HepG2 (cell line): Measurements from ENCODE around the gene LUC7L2. TPM values are rescaled to one million over a fixed set of nuclear protein-coding genes. Genes with fewer than 3 reads are reported as not detected.

Experiments
- ATRX ChIP-seq: sonication (generic); formaldehyde crosslinking; IDR thresholded peaks from 2 replicates; pipeline ENCODE4 v1.4.0; 2020; ENCODE audit warnings: missing genetic modification reagents, borderline replicate concordance
- DR1 ChIP-seq: sonication (generic); formaldehyde crosslinking; IDR thresholded peaks from 2 replicates; pipeline ENCODE4 v1.8.0; 2021; ENCODE audit warnings: mild to moderate bottlenecking, missing genetic modification reagents, inconsistent platforms
- FUBP1 ChIP-seq: sonication (generic); formaldehyde crosslinking; IDR thresholded peaks from 2 replicates; pipeline ENCODE4 v1.5.1; 2020; ENCODE audit warnings: missing genetic modification reagents, mild to moderate bottlenecking, borderline replicate concordance
- HOXA9 ChIP-seq: sonication (generic); formaldehyde crosslinking; IDR thresholded peaks from 2 replicates; pipeline ENCODE4 v1.8.1; 2022; ENCODE audit warnings: missing genetic modification reagents, mild to moderate bottlenecking, moderate library complexity, borderline replicate concordance
- MTA3 ChIP-seq: sonication (generic); formaldehyde crosslinking; IDR thresholded peaks from 2 replicates; pipeline ENCODE4 v1.4.0; 2020; ENCODE audit warnings: missing genetic modification reagents
- NCOA2 ChIP-seq: sonication (generic); formaldehyde crosslinking; IDR thresholded peaks from 2 replicates; pipeline ENCODE4 v1.8.0; 2022; ENCODE audit warnings: inconsistent platforms
- PITX1 ChIP-seq: sonication (generic); formaldehyde crosslinking; IDR thresholded peaks from 2 replicates; pipeline ENCODE4 v1.5.1; 2020; ENCODE audit warnings: mild to moderate bottlenecking, missing genetic modification reagents
- POLR2A ChIP-seq, 2 experiments: IDR thresholded peaks; 2 replicates each; pipeline ENCODE4 v1.6.1; 2011; ENCODE audit warnings: low read depth in 2 of 2, low read length in 2 of 2, mild to moderate bottlenecking in 1 of 2, moderate library complexity in 1 of 2; ENCODE audit not compliant: insufficient read depth in 1 of 2
- SAFB2 ChIP-seq: sonication (generic); formaldehyde crosslinking; IDR thresholded peaks from 2 replicates; pipeline ENCODE4 v1.5.1; 2020; ENCODE audit warnings: missing genetic modification reagents, low read depth, mild to moderate bottlenecking, borderline replicate concordance
- SIN3B ChIP-seq: fragments of 150-350 bp; IDR thresholded peaks from 2 replicates; pipeline ENCODE4 v1.6.1; 2014; ENCODE audit warnings: low read length
- SMAD9 ChIP-seq: sonication (generic); formaldehyde crosslinking; IDR thresholded peaks from 2 replicates; pipeline ENCODE4 v1.5.1; 2020; ENCODE audit warnings: mild to moderate bottlenecking, missing genetic modification reagents
- ZBTB7B ChIP-seq: sonication (generic); formaldehyde crosslinking; IDR thresholded peaks from 2 replicates; pipeline ENCODE4 v1.4.0; 2020; ENCODE audit warnings: missing genetic modification reagents
- ZFYVE20 ChIP-seq: sonication (generic); formaldehyde crosslinking; IDR thresholded peaks from 2 replicates; pipeline ENCODE4 v1.8.0; 2023; ENCODE audit warnings: low read depth, mild to moderate bottlenecking, moderate library complexity, missing genetic modification reagents, borderline replicate concordance
- ZNF740 ChIP-seq: sonication (generic); formaldehyde crosslinking; IDR thresholded peaks from 2 replicates; pipeline ENCODE4 v1.4.0; 2020; ENCODE audit warnings: missing genetic modification reagents
- ZNF768 ChIP-seq: sonication (generic); formaldehyde crosslinking; IDR thresholded peaks from 2 replicates; pipeline ENCODE4 v1.4.0; 2020; ENCODE audit warnings: missing genetic modification reagents
- ZNF770 ChIP-seq: sonication (generic); formaldehyde crosslinking; IDR thresholded peaks from 2 replicates; pipeline ENCODE4 v1.5.0; 2020; ENCODE audit warnings: mild to moderate bottlenecking, missing genetic modification reagents
- ZNF775 ChIP-seq: sonication (generic); formaldehyde crosslinking; IDR thresholded peaks from 2 replicates; pipeline ENCODE4 v1.4.0; 2020; ENCODE audit warnings: missing genetic modification reagents, mild to moderate bottlenecking, moderate library complexity, borderline replicate concordance
- polyA plus RNA-seq, 8 experiments: library from polyadenylated mRNA; depleted of rRNA in 3 of 8; stranded (reverse) in 7 of 8; unstranded in 1 of 8; fragments of >200 nt; fragmentation: Illumina TruSeq in 4 of 8; extraction: Trizol in 4 of 8; gene quantifications; 2 replicates each; pipeline versions ENCODE4 v1.2.1 to v1.2.3, GENCODE V29; 2011 to 2016; ENCODE audit warnings: low read depth in 4 of 8, missing spikeins in 1 of 8, mixed read lengths in 1 of 8; ENCODE audit not compliant: insufficient read depth in 1 of 8
- total RNA-seq, 5 experiments: library from RNA; depleted of rRNA; stranded (reverse); fragments of >200 nt; fragmentation: Illumina TruSeq; extraction: Trizol; gene quantifications; 2 replicates each; pipeline ENCODE4 v1.2.3, GENCODE V29; 2016; ENCODE audit warnings: low read depth in 1 of 5
- TF ChIP-seq, protein P1 (sequence below): sonication (generic); formaldehyde crosslinking; IDR thresholded peaks from 2 replicates; pipeline ENCODE4 v1.4.0; 2020; ENCODE audit warnings: mild to moderate bottlenecking, missing genetic modification reagents
- TF ChIP-seq, protein P2 (sequence below): sonication (generic); formaldehyde crosslinking; IDR thresholded peaks from 2 replicates; pipeline ENCODE4 v1.4.0; 2020; ENCODE audit warnings: missing genetic modification reagents

Gene LUC7L2
- total and polyA plus RNA-seq, 2 of the 13 experiments (the other 11 are each of a cell fraction or from before 2014, with no cell fraction given), result 17.9 to 50.7 TPM

DNA sequence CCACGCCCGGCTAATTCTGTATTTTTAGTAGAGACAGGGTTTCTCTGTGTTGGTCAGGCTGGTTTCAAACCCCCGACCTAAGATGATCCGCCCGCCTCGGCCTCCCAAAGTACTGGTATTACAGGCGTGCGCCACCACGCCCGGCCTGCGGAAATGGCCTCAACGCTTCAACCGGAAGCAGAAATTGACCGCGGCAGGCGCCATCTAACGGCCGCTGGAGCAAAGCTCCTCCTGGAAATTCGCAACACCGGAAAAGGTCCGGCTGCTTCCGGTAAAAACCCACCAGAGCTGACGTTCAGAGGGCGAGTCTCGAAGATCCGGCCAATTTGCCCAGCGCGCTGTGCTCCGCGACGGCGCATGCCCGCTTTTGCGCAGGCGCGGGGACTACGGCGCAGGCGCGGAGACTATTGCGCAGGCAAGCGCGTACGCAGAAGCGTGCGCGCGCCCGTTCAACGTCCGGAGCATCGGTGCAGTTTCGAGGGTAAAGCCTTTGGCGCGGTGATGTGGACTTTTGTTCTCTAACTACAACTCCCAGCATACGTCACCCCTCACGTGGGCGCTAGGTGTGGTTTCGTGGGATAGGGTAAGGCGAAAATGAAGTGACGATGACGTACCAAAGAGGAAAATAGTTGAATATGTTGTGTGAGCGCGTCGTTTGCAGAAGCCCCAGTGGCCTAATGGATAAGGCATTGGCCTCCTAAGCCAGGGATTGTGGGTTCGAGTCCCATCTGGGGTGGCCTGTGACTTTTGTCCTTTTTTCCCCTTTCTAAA, 19.5 kb upstream of the LUC7L2 start (continued):
- peak; percentile 74 for TF ChIP-seq DR1 (CRISPR knock-in tag)
- no peak for TF ChIP-seq MTA3 (CRISPR knock-in tag)
- TF ChIP-seq ZNF770 (CRISPR knock-in tag), result 0 out of 2 replicates have a peak, but pooled peaks have one; percentile 47
- TF ChIP-seq ZNF740 (CRISPR knock-in tag), result no peak
- TF ChIP-seq HOXA9, result no peak
- TF ChIP-seq SMAD9, result no peak
- TF ChIP-seq ATRX, result no peak
- TF ChIP-seq ZNF775 (CRISPR knock-in tag), result 0 out of 2 replicates have a peak, but pooled peaks have one; percentile 79
- TF ChIP-seq, protein P1, sequence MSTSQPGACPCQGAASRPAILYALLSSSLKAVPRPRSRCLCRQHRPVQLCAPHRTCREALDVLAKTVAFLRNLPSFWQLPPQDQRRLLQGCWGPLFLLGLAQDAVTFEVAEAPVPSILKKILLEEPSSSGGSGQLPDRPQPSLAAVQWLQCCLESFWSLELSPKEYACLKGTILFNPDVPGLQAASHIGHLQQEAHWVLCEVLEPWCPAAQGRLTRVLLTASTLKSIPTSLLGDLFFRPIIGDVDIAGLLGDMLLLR (CRISPR knock-in tag), result no peak; the same call in 1 of the 2 replicates
- 0 out of 2 replicates have a peak, but pooled peaks have one; percentile 7 for TF ChIP-seq NCOA2
- TF ChIP-seq POLR2A (IDR thresholded peaks at IDR 0.05; ENCODE audit: insufficient read depth in 1 of 2, low read depth in 2 of 2, low read length in 2 of 2), result peak; percentile 65 to 68; a peak in 3 of 4 replicates
- TF ChIP-seq SAFB2 (CRISPR knock-in tag), result peak; percentile 73; the same call in 1 of the 2 replicates
- TF ChIP-seq, protein P2, sequence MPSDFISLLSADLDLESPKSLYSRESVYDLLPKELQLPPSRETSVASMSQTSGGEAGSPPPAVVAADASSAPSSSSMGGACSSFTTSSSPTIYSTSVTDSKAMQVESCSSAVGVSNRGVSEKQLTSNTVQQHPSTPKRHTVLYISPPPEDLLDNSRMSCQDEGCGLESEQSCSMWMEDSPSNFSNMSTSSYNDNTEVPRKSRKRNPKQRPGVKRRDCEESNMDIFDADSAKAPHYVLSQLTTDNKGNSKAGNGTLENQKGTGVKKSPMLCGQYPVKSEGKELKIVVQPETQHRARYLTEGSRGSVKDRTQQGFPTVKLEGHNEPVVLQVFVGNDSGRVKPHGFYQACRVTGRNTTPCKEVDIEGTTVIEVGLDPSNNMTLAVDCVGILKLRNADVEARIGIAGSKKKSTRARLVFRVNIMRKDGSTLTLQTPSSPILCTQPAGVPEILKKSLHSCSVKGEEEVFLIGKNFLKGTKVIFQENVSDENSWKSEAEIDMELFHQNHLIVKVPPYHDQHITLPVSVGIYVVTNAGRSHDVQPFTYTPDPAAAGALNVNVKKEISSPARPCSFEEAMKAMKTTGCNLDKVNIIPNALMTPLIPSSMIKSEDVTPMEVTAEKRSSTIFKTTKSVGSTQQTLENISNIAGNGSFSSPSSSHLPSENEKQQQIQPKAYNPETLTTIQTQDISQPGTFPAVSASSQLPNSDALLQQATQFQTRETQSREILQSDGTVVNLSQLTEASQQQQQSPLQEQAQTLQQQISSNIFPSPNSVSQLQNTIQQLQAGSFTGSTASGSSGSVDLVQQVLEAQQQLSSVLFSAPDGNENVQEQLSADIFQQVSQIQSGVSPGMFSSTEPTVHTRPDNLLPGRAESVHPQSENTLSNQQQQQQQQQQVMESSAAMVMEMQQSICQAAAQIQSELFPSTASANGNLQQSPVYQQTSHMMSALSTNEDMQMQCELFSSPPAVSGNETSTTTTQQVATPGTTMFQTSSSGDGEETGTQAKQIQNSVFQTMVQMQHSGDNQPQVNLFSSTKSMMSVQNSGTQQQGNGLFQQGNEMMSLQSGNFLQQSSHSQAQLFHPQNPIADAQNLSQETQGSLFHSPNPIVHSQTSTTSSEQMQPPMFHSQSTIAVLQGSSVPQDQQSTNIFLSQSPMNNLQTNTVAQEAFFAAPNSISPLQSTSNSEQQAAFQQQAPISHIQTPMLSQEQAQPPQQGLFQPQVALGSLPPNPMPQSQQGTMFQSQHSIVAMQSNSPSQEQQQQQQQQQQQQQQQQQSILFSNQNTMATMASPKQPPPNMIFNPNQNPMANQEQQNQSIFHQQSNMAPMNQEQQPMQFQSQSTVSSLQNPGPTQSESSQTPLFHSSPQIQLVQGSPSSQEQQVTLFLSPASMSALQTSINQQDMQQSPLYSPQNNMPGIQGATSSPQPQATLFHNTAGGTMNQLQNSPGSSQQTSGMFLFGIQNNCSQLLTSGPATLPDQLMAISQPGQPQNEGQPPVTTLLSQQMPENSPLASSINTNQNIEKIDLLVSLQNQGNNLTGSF (CRISPR knock-in tag), result peak; percentile 70
- TF ChIP-seq ZNF768 (CRISPR knock-in tag), result peak; percentile 57; the same call in 1 of the 2 replicates
- no peak for TF ChIP-seq FUBP1 (CRISPR knock-in tag)
- TF ChIP-seq ZFYVE20, result no peak
- peak; percentile 5; the same call in 1 of the 2 replicates for TF ChIP-seq SIN3B
- peak; percentile 77; the same call in 1 of the 2 replicates for TF ChIP-seq ZBTB7B (CRISPR knock-in tag)
- TF ChIP-seq PITX1 (CRISPR knock-in tag), result peak; percentile 79
